ENCODE results near the gene SCFD1.

DNA sequence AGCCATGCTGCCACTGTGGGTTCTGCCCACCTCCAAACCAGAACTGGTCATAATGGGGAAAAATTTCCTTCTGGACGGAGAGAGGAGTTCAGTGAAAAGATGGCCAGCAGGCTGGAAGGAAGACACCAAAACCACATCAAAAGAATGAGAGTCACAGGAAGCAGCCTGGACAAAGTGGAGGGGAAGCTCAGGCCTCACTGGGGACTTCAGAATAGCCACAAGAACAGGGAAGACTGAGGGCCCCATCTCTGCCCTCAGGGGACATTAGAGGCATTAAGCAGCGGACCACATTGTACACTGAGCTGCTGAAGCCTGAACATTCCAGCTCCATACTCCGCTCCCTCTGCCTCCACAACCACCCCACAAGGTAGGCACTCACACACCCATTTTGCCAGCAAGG lies 132.7 kb downstream of the SCFD1 start:
- TF ChIP-seq POLR2A (IDR thresholded peaks at IDR 0.05) = no peak
- TF ChIP-seq, protein P1, sequence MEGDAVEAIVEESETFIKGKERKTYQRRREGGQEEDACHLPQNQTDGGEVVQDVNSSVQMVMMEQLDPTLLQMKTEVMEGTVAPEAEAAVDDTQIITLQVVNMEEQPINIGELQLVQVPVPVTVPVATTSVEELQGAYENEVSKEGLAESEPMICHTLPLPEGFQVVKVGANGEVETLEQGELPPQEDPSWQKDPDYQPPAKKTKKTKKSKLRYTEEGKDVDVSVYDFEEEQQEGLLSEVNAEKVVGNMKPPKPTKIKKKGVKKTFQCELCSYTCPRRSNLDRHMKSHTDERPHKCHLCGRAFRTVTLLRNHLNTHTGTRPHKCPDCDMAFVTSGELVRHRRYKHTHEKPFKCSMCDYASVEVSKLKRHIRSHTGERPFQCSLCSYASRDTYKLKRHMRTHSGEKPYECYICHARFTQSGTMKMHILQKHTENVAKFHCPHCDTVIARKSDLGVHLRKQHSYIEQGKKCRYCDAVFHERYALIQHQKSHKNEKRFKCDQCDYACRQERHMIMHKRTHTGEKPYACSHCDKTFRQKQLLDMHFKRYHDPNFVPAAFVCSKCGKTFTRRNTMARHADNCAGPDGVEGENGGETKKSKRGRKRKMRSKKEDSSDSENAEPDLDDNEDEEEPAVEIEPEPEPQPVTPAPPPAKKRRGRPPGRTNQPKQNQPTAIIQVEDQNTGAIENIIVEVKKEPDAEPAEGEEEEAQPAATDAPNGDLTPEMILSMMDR (IDR thresholded peaks at IDR 0.05) = no peak
